MM.1S (cell line): ENCODE data around the gene CBL.

Experiments
- EZH2 ChIP-seq: fragments of 300-600 bp; sonication (generic); optimal IDR thresholded peaks from 2 replicates; pipeline ENCODE3; 2017; ENCODE audit warnings: low read depth, mild to moderate bottlenecking, antibody characterized with exemption, low read length, mixed read lengths
- TF ChIP-seq, protein P1 (sequence below): fragments of 300-600 bp; sonication (generic); IDR thresholded peaks from 2 replicates; pipeline ENCODE4 v1.5.1; 2016; ENCODE audit warnings: antibody characterized with exemption, low read length, mixed read lengths

- TF ChIP-seq, protein P1, sequence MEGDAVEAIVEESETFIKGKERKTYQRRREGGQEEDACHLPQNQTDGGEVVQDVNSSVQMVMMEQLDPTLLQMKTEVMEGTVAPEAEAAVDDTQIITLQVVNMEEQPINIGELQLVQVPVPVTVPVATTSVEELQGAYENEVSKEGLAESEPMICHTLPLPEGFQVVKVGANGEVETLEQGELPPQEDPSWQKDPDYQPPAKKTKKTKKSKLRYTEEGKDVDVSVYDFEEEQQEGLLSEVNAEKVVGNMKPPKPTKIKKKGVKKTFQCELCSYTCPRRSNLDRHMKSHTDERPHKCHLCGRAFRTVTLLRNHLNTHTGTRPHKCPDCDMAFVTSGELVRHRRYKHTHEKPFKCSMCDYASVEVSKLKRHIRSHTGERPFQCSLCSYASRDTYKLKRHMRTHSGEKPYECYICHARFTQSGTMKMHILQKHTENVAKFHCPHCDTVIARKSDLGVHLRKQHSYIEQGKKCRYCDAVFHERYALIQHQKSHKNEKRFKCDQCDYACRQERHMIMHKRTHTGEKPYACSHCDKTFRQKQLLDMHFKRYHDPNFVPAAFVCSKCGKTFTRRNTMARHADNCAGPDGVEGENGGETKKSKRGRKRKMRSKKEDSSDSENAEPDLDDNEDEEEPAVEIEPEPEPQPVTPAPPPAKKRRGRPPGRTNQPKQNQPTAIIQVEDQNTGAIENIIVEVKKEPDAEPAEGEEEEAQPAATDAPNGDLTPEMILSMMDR: no peak
- TF ChIP-seq EZH2: no peak
Observed at GRCh38 chr11:119251114-119251513, 45.0 kb downstream of the CBL start.
